ENCODE data around the gene NMNAT2.

NMNAT2 gene

GRCh38 chr1:183308719-183309118 lies 109.5 kb downstream of the NMNAT2 start:
- DNase-seq, result no peak

GRCh38 chr1:183306317-183307042 lies 111.7 kb downstream of the NMNAT2 start:
- no peak for DNase-seq

- DNase-seq, result no peak
These were observed 113.6 kb downstream of the NMNAT2 start for GRCh38 chr1:183304440-183305107.

- no peak for DNase-seq
These were observed 114.3 kb downstream of the NMNAT2 start for GRCh38 chr1:183303901-183304300.

GRCh38 chr1:183303323-183303645 lies 114.9 kb downstream of the NMNAT2 start:
- DNase-seq, result no peak

GRCh38 chr1:183302452-183303322 lies 115.5 kb downstream of the NMNAT2 start:
- DNase-seq, result no peak

- no peak for DNase-seq
These were observed 116.9 kb downstream of the NMNAT2 start for GRCh38 chr1:183301239-183301638.

- no peak for DNase-seq
These were observed 117.4 kb downstream of the NMNAT2 start for GRCh38 chr1:183300828-183301227.

GRCh38 chr1:183300395-183300794 lies 117.8 kb downstream of the NMNAT2 start:
- DNase-seq, result no peak

GRCh38 chr1:183296782-183297181 lies 121.4 kb downstream of the NMNAT2 start:
- DNase-seq, result no peak

GRCh38 chr1:183295521-183295920 lies 122.7 kb downstream of the NMNAT2 start:
- no peak for DNase-seq

- DNase-seq, result no peak
These were observed 124.3 kb downstream of the NMNAT2 start for GRCh38 chr1:183293876-183294275.

GRCh38 chr1:183293241-183293640 lies 124.9 kb downstream of the NMNAT2 start:
- no peak for DNase-seq

- no peak for DNase-seq
These were observed 126.2 kb downstream of the NMNAT2 start for GRCh38 chr1:183291802-183292514.

GRCh38 chr1:183291216-183291762 lies 126.9 kb downstream of the NMNAT2 start:
- no peak for DNase-seq

GRCh38 chr1:183290628-183291027 lies 127.6 kb downstream of the NMNAT2 start:
- DNase-seq, result no peak

GRCh38 chr1:183289051-183289496 lies 129.1 kb downstream of the NMNAT2 start:
- DNase-seq, result no peak

GRCh38 chr1:183288583-183288982 lies 129.6 kb downstream of the NMNAT2 start:
- no peak for DNase-seq

- DNase-seq, result no peak
These were observed 130.9 kb downstream of the NMNAT2 start for GRCh38 chr1:183287191-183287675.

GRCh38 chr1:183285746-183286145 lies 132.4 kb downstream of the NMNAT2 start:
- DNase-seq, result no peak

GRCh38 chr1:183285256-183285655 lies 132.9 kb downstream of the NMNAT2 start:
- no peak for DNase-seq

GRCh38 chr1:183284086-183284485 lies 134.1 kb downstream of the NMNAT2 start:
- DNase-seq, result no peak

GRCh38 chr1:183283286-183283685 lies 134.9 kb downstream of the NMNAT2 start:
- no peak for DNase-seq
